ENCODE data around the gene RPL35. TPM values are rescaled to one million over a fixed set of nuclear protein-coding genes. Genes with fewer than 3 reads are reported as not detected.

The RPL35 gene
- polyA plus RNA-seq, 1 donor (not counting 4 experiments of a cell fraction or from before 2014, with no cell fraction given) = 3,325 TPM

DNA sequence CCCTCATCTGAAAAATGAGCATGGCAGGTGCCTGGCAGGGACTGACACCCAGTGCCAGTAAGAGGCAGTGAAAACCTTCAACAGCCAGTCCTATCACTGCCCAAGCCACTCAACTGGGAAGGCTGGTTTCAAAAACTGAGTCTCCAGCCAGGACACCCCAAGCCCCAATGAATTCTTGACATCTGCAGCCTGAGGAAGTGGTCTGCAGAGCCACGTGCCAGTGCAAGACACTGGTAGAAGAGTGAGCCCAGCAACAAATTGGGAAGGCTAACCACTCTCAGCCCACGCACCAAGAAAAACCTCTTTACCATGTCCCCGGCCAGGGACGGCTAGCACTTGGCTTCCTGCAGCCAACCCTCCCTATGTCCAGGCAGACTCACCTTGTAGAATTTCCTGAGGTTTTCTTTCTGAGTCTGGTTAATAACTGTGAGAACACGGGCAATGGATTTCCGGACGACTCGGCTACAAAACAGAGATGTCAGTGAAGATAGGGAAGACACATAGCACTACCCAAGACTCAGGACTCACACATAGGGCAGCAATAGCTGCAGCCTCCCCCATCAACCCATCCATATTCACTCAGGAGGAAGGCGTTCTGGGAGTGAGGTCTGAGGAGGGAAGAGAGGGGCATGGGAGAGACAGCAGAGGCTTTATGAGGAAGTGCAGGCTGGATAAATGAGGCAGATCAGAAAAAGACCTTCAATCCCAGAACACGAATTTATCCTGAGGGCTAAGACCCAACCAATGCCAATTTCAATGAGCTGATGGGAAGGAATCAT lies 1.8 kb downstream of the RPL35 start:
- Histone ChIP-seq H3K4me3 (ENCODE audit: control insufficient read depth in 2 of 3, extremely low read depth in 1 of 3, insufficient read depth in 2 of 3, low read depth in 1 of 3, low read length in 3 of 3) (peak overlapping the region; percentile 92 to 95 (median 94)), H3K27me3 (ENCODE audit: control insufficient read depth, extremely low read depth, insufficient read depth, low read length) (no peaks in the 10 kb centered on the region), H3K79me2 (ENCODE audit: control insufficient read depth, insufficient read depth, low read length) (peaks cover 38% of the 10 kb centered on the region), H3K4me2 (ENCODE audit: control insufficient read depth, extremely low read depth, insufficient read depth, low read depth, low read length) (peak overlapping the region; percentile 89), H3K36me3 (ENCODE audit: control insufficient read depth in 2 of 2, extremely low read depth in 1 of 2, insufficient read depth in 2 of 2, low read length in 2 of 2) (peaks cover 34 to 49% of the 10 kb centered on the region in 2 experiments), H3K9me1 (ENCODE audit: control insufficient read depth, extremely low read depth, insufficient read depth, low read length) (no peaks in the 10 kb centered on the region), H3K27ac (ENCODE audit: control insufficient read depth, insufficient read depth, low read length) (peak overlapping the region; percentile 91), H3K4me1 (ENCODE audit: control insufficient read depth, extremely low read depth, insufficient read depth, low read length) (peaks cover 31% of the 10 kb centered on the region), H3K9me3 (ENCODE audit: control insufficient read depth, low read depth, low read length) (no peaks in the 10 kb centered on the region), H3K9ac (ENCODE audit: control insufficient read depth, extremely low read depth, insufficient read depth, low read length) (peak overlapping the region; percentile 96), H4K20me1 (ENCODE audit: control insufficient read depth, extremely low read depth, insufficient read depth, low read length) (peaks cover 47% of the 10 kb centered on the region), H2AFZ (ENCODE audit: control insufficient read depth, low read length) (no peak overlapping the region)
- no peak for FAIRE-seq
- DNase-seq (ENCODE audit: low read depth, low spot score) = no peak
- dilution Hi-C loops (cut with MboI; ENCODE audit: extremely low pct_ligation_motif_present, low sequenced_read_pairs) = no loop called here
- TF ChIP-seq, protein P1, sequence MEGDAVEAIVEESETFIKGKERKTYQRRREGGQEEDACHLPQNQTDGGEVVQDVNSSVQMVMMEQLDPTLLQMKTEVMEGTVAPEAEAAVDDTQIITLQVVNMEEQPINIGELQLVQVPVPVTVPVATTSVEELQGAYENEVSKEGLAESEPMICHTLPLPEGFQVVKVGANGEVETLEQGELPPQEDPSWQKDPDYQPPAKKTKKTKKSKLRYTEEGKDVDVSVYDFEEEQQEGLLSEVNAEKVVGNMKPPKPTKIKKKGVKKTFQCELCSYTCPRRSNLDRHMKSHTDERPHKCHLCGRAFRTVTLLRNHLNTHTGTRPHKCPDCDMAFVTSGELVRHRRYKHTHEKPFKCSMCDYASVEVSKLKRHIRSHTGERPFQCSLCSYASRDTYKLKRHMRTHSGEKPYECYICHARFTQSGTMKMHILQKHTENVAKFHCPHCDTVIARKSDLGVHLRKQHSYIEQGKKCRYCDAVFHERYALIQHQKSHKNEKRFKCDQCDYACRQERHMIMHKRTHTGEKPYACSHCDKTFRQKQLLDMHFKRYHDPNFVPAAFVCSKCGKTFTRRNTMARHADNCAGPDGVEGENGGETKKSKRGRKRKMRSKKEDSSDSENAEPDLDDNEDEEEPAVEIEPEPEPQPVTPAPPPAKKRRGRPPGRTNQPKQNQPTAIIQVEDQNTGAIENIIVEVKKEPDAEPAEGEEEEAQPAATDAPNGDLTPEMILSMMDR (optimal IDR thresholded peaks at IDR 0.05 in 1 of 3, IDR thresholded peaks at IDR 0.05 in 1 of 3, conservative IDR thresholded peaks at IDR 0.05 in 1 of 3; ENCODE audit: extremely low read depth in 1 of 3, insufficient read depth in 2 of 3, low read length in 3 of 3) = no peak
- no peak for TF ChIP-seq EZH2 (IDR thresholded peaks at IDR 0.05; ENCODE audit: low read length)

DNA sequence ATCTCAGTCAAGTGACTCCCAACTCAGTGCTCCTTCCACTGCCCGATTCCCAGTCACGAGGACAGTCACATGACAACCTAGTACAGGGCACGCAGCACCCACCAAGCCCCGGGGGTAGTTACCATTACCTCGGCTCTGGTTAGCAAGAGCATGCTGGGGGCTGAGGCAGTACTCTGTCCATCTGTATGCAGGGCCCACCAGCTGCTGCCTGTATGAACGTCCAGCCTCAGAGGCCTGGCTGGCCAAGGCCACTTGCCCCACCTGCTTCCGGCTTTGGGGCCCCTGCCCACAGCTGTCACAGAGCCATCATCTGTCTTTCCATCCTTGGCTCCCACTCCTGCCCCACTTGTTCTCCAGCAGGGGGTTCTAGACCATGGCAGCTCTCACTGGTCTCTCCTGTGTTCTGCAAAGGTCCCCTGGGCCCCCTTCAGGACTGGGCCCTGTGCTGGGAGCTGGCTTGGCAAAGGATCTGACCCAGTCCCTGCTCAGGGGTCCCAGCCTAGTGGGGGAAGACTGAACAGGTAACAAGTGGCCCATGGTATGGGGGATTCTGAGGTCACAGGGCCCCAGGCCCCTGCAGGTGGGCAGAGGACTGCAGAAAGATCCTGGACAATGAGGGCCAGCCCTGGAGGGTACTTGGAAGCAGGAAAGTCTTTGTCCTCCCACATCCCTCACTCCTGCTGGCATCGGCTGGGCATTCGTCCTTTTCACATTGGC lies 3.3 kb downstream of the RPL35 start:
- peaks cover 38% of the 10 kb centered on the region for H3K79me2 ChIP-seq (ENCODE audit: control insufficient read depth, insufficient read depth, low read length)

More for the DNA sequence above, 3.3 kb downstream of the RPL35 start:
- peak overlapping the region; percentile 8 for H3K4me2 ChIP-seq (ENCODE audit: control insufficient read depth, extremely low read depth, insufficient read depth, low read depth, low read length)
- H3K27ac ChIP-seq (ENCODE audit: control insufficient read depth, insufficient read depth, low read length) = no peak overlapping the region
- H4K20me1 ChIP-seq (ENCODE audit: control insufficient read depth, extremely low read depth, insufficient read depth, low read length) = peaks cover 51% of the 10 kb centered on the region
- H3K36me3 ChIP-seq (ENCODE audit: control insufficient read depth in 2 of 2, extremely low read depth in 1 of 2, insufficient read depth in 2 of 2, low read length in 2 of 2) = peaks cover 34 to 49% of the 10 kb centered on the region in 2 experiments
- no peaks in the 10 kb centered on the region for H3K9me1 ChIP-seq (ENCODE audit: control insufficient read depth, extremely low read depth, insufficient read depth, low read length)
- TF ChIP-seq, protein P1 (optimal IDR thresholded peaks at IDR 0.05 in 1 of 3, IDR thresholded peaks at IDR 0.05 in 1 of 3, conservative IDR thresholded peaks at IDR 0.05 in 1 of 3; ENCODE audit: extremely low read depth in 1 of 3, insufficient read depth in 2 of 3, low read length in 3 of 3) = no peak
- no peak for TF ChIP-seq EZH2 (IDR thresholded peaks at IDR 0.05; ENCODE audit: low read length)
- FAIRE-seq = no peak
- H3K9ac ChIP-seq (ENCODE audit: control insufficient read depth, extremely low read depth, insufficient read depth, low read length) = peak overlapping the region; percentile 2
- H3K4me3 ChIP-seq (ENCODE audit: control insufficient read depth in 2 of 3, extremely low read depth in 1 of 3, insufficient read depth in 2 of 3, low read depth in 1 of 3, low read length in 3 of 3) = no peak overlapping the region
- dilution Hi-C loops (cut with MboI; ENCODE audit: extremely low pct_ligation_motif_present, low sequenced_read_pairs) = no loop called here
- H3K27me3 ChIP-seq (ENCODE audit: control insufficient read depth, extremely low read depth, insufficient read depth, low read length) = no peaks in the 10 kb centered on the region
- no peak overlapping the region for H2AFZ ChIP-seq (ENCODE audit: control insufficient read depth, low read length)
- H3K9me3 ChIP-seq (ENCODE audit: control insufficient read depth, low read depth, low read length) = no peaks in the 10 kb centered on the region
- DNase-seq (ENCODE audit: low read depth, low spot score) = no peak
- H3K4me1 ChIP-seq (ENCODE audit: control insufficient read depth, extremely low read depth, insufficient read depth, low read length) = peaks cover 28% of the 10 kb centered on the region
